Mucosa of rectum (tissue), 2 donors: ENCODE measurements around the gene GSAP.

Experiments
- H3K27ac ChIP-seq, 2 donors: one replicate each; pipeline ENCODE4 v1.7.0; 2013; ENCODE audit warnings: inconsistent platforms in 2 of 2, low read depth in 2 of 2, low read length in 2 of 2
- H3K27me3 ChIP-seq, 2 donors: one replicate each; pipeline ENCODE4 v1.7.0; 2013; ENCODE audit warnings: low read length in 2 of 2; ENCODE audit not compliant: control insufficient read depth in 2 of 2, insufficient read depth in 2 of 2
- H3K36me3 ChIP-seq, 2 donors: one replicate each; pipeline ENCODE4 v1.7.0; 2013; ENCODE audit warnings: low read length in 2 of 2; ENCODE audit not compliant: control insufficient read depth in 2 of 2, insufficient read depth in 2 of 2
- H3K4me1 ChIP-seq, 2 donors: one replicate each; pipeline ENCODE4 v1.7.0; 2013; ENCODE audit warnings: low read length in 2 of 2, mild to moderate bottlenecking in 1 of 2; ENCODE audit not compliant: control insufficient read depth in 2 of 2, insufficient read depth in 2 of 2
- H3K4me3 ChIP-seq, 2 donors: one replicate each; pipeline ENCODE4 v1.7.0; 2013; ENCODE audit warnings: low read length in 2 of 2
- H3K9ac ChIP-seq, 2 donors: one replicate each; pipeline ENCODE4 v1.7.0; 2013; ENCODE audit warnings: low read length in 2 of 2, low read depth in 1 of 2, mild to moderate bottlenecking in 1 of 2
- H3K9me3 ChIP-seq, 2 donors: one replicate each; pipeline ENCODE4 v1.7.0; 2013; ENCODE audit warnings: low read length in 2 of 2; ENCODE audit not compliant: control insufficient read depth in 2 of 2
- donor health status: healthy.
- donor health status: Normal muscosa, but diverticular disease.

GSAP gene

DNA sequence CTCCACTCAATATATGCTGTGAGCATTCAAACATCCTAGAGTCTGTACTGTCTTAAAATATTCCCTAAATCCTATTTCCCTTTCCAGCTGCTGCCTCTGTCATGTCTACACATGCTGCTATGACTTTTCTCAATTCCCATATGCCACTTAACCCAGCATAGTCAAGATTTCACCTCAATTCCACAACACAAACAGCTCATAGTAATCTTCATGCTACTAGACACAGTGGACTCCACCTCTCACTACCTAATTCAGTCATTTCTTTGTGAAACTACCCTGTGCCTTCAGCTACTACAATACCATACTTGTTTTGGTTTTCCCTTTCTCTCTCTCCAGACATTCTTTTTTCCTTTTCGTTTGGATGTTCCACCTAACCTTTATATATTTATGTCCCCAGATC, 45.5 kb downstream of the GSAP start:
- Histone ChIP-seq H3K4me1 (no peaks in the 10 kb centered on the region), H3K9ac (no peak overlapping the region), H3K36me3 (no peaks in the 10 kb centered on the region), H3K27ac (no peak overlapping the region), H3K27me3 (no peaks in the 10 kb centered on the region), H3K9me3 (no peaks in the 10 kb centered on the region), H3K4me3 (no peak overlapping the region)

DNA sequence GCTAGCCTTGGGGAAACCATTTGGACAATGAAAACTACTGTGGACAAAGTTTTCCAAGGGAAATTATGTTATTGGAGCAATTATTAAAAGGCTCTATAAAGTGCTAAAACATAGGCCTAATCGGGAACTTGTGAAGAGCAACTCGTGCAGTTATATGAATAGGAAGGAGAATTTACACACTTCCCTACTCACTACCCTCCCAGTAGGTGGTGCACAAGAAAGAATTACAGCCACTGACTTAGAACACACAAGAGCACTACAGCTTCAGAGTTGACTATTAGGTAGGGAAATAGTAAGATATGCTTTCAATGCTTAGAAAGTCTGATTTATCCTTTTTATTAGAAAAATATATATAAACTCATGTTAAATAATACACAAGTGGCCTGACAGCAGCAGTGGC, 47.2 kb downstream of the GSAP start:
- Histone ChIP-seq H3K4me1 (no peaks in the 10 kb centered on the region), H3K36me3 (no peaks in the 10 kb centered on the region), H3K27ac (no peak overlapping the region), H3K27me3 (no peaks in the 10 kb centered on the region), H3K4me3 (no peak overlapping the region), H3K9ac (no peak overlapping the region), H3K9me3 (no peaks in the 10 kb centered on the region)

DNA sequence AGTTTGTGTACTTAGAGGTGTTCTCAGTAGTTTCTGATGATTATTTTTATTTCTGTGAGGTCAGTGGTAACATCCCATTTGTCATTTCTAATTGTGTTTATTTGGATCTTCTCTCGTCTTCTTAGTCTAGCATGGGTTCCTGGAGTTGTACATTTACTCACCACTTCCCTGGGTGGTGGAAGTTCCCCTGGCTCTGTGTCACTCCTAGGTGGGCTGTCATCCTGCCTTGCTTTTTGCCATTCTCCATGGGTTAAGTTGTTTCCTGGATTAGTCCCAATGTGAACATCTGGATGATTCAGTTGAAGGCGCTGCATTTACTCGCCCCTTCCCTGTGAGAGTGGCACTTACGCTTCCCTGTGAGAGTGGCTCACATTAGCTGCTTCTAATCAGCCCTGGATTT, 48.2 kb downstream of the GSAP start:
- Histone ChIP-seq H3K4me3 (no peak overlapping the region), H3K27ac (no peak overlapping the region), H3K9me3 (no peaks in the 10 kb centered on the region), H3K4me1 (no peaks in the 10 kb centered on the region), H3K27me3 (no peaks in the 10 kb centered on the region), H3K36me3 (no peaks in the 10 kb centered on the region), H3K9ac (no peak overlapping the region)

DNA sequence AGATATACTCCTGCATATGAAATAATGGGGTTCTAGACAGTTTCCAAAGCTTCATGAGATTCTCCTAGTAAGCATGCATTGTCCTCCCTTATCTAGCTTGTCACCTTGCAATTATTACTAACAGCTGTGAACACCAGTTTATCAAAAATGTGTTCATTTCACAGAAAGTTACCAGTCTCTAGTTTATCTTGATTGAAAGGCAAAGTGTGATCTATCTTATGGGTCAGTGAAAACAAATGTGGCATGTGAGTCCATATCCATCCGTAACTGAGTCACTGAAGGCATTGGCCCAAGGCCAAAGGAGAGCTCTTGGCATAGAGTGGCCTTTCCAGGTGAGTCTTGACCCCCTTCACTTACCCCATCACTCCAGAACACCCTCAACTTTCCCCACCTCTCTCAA, 53.2 kb downstream of the GSAP start:
- H3K27me3 ChIP-seq = no peaks in the 10 kb centered on the region
- no peaks in the 10 kb centered on the region for H3K4me1 ChIP-seq
- H3K4me3 ChIP-seq = no peak overlapping the region
- no peaks in the 10 kb centered on the region for H3K9me3 ChIP-seq
- no peak overlapping the region for H3K9ac ChIP-seq
- no peak overlapping the region for H3K27ac ChIP-seq
- H3K36me3 ChIP-seq = peaks cover 0 to 2% of the 10 kb centered on the region in 2 donors

DNA sequence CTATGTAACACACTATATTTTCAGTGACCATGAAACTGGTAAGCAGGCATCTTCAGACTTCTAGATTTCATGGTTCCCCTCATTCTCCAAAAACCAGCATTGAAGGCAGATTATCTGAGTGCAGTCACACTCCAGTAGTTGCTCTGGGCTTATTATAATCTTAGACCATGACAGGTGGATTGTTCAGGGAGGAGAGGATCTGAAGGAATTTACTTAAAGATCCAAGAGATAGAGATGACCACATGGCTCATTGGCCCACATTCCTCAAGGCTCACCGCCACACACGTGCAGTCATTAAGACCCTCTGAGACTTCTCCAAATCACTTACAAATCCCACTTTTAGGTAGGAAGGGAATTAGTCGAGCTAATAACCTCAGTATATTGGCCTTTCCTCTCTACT, 55.2 kb downstream of the GSAP start:
- Histone ChIP-seq H3K9me3 (no peaks in the 10 kb centered on the region), H3K9ac (no peak overlapping the region), H3K4me3 (no peak overlapping the region), H3K27ac (no peak overlapping the region), H3K27me3 (no peaks in the 10 kb centered on the region), H3K36me3 (peaks cover 0 to 2% of the 10 kb centered on the region in 2 donors), H3K4me1 (no peaks in the 10 kb centered on the region)

DNA sequence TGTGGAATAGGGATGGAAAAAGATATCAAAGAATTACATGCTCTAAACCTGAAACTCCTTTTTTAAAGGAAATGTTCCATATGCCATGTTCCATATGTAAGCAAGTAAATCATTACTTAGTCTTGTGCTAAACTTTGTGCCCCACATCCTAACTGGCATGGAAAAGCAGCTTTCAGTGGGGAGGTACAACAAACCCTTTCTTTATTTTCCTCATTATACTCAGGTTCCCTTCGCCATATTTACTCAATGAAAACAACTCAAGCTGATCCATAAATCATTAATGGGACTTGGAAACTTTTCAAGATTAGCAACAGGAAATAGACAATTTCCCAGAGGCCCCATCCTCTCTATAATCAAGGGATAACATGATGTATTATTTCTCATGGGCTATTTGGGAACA, 56.0 kb downstream of the GSAP start:
- Histone ChIP-seq H3K9ac (no peak overlapping the region), H3K27me3 (no peaks in the 10 kb centered on the region), H3K4me3 (no peak overlapping the region), H3K4me1 (no peaks in the 10 kb centered on the region), H3K36me3 (peaks cover 0 to 2% of the 10 kb centered on the region in 2 donors), H3K27ac (no peak overlapping the region), H3K9me3 (no peaks in the 10 kb centered on the region)

DNA sequence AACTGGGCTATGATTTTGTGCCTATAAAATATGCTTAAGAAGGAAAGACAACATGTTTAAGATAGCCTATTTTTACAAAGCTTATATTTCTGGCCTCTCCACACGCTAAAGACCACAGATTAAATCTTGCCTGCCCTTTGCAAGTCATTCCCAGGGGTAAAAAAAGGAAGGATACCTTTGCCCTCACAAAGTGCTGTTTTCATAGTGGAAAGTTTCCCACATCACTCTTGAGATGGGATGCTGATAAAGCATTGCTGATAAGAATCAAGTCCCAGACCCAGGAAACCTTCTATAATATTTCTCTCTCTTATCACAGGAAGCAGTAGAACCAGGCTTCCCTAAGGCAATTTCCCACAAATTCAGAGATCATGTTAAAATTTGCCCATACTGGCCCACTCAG, 56.5 kb downstream of the GSAP start:
- Histone ChIP-seq H3K36me3 (peaks cover 0 to 2% of the 10 kb centered on the region in 2 donors), H3K4me3 (no peak overlapping the region), H3K27ac (no peak overlapping the region), H3K27me3 (no peaks in the 10 kb centered on the region), H3K4me1 (no peaks in the 10 kb centered on the region), H3K9ac (no peak overlapping the region), H3K9me3 (no peaks in the 10 kb centered on the region)

DNA sequence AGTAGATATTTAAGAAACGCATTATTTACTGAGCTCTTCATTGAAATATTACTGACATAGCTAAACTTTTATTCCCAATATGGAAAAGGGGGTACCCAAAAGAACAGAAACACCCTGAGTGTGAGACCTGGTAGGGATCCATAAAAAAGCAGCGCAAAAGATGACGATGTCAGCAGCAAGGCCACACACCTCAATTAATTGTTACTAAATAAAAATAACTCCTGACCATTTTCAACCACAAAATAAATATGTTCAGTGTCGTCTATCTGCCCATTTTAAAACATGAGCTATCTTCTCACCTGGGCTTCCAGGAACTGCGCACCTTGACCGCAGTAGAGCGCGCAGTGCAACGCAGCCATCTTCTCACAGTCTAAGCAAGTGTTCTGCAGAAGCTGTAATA, 61.2 kb downstream of the GSAP start:
- H3K9ac ChIP-seq = no peak overlapping the region
- H3K4me1 ChIP-seq = no peaks in the 10 kb centered on the region

DNA sequence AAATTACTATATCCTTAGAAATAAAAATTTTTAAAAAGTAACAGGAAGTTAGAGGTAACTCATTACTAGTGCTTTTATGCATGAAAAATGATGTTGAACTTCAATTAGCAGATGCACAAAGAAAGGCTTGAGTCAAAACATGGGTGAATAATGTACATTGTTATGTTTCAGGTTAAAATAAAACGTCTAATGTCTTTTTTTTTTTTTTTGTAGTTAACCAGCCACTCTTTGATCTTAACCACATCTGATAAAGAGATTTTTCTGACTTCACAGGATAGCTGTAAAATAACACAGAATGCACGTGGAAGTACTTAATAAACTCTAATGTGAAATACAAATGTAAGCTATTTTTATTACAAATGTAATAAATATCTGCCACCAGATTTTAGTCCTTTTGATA, 61.7 kb downstream of the GSAP start:
- no peaks in the 10 kb centered on the region for H3K4me1 ChIP-seq

More for the DNA sequence above, 61.2 kb downstream of the GSAP start:
- no peaks in the 10 kb centered on the region for H3K27me3 ChIP-seq
- H3K9me3 ChIP-seq = no peaks in the 10 kb centered on the region
- no peak overlapping the region for H3K27ac ChIP-seq
- no peak overlapping the region for H3K4me3 ChIP-seq
- peaks cover under 1 to 5% of the 10 kb centered on the region in 2 donors for H3K36me3 ChIP-seq

DNA sequence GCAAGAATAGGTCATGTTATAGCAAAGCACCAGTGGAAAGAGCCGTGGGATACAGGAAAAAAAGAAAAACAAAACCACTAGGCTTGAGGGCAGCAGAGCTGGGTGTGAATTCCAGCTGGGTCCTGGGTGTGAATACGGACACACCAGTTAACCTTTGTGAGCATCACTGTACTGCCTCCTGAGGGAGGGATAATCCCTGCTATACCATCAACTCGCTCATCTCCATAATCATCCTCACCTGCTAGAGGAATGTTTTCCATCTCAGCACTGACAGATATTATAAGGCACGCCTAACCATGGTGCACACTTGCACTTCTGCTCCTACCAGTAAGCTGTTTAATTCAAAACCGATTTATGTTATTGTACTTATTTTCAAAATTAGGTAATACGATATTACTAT, 62.2 kb downstream of the GSAP start:
- Histone ChIP-seq H3K27me3 (no peaks in the 10 kb centered on the region), H3K4me3 (no peak overlapping the region), H3K9ac (no peak overlapping the region), H3K27ac (no peak overlapping the region), H3K36me3 (peaks cover 0 to 5% of the 10 kb centered on the region in 2 donors), H3K4me1 (no peaks in the 10 kb centered on the region), H3K9me3 (no peaks in the 10 kb centered on the region)

More for the DNA sequence above, 61.7 kb downstream of the GSAP start:
- no peak overlapping the region for H3K27ac ChIP-seq
- no peaks in the 10 kb centered on the region for H3K9me3 ChIP-seq
- H3K9ac ChIP-seq = no peak overlapping the region
- no peak overlapping the region for H3K4me3 ChIP-seq
- peaks cover 0 to 5% of the 10 kb centered on the region in 2 donors for H3K36me3 ChIP-seq
- no peaks in the 10 kb centered on the region for H3K27me3 ChIP-seq

DNA sequence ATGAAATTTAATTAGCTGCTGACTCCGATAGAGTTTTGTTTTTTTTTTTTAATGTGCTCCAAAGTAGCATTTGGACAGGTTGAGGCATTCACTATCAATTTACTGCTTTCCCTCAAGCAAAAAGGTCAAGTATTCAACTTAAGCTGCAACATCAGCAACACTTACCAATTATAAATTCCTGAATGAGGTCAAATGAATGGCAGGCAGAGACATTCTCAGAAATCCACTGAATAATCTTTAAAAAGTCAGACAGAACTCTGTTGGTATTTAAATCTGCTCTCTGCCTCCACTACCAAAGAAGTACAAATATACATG, 62.8 kb downstream of the GSAP start:
- no peaks in the 10 kb centered on the region for H3K9me3 ChIP-seq
- H3K4me3 ChIP-seq = no peak overlapping the region
- no peak overlapping the region for H3K9ac ChIP-seq
- no peak overlapping the region for H3K27ac ChIP-seq
- peaks cover 0 to 5% of the 10 kb centered on the region in 2 donors for H3K36me3 ChIP-seq
- H3K4me1 ChIP-seq = no peaks in the 10 kb centered on the region
- no peaks in the 10 kb centered on the region for H3K27me3 ChIP-seq
